B cell (primary cell): ENCODE results near the gene HOXC13. TPM values are rescaled to one million over a fixed set of nuclear protein-coding genes. Genes with fewer than 3 reads are reported as not detected.
A peak's percentile ranks its signal among the peaks of the same experiment; 100 is the strongest.

Experiments
- ATAC-seq: fragments of 200-7000 bp; cut with Tn5 transposase; one replicate; pipeline ENCODE4 v1.10.0; 2021; ENCODE audit warnings: low read depth, mild to moderate bottlenecking, moderate number of reproducible peaks, moderate library complexity
- CTCF ChIA-PET: fragments of 350-600 bp; sonication (Branson Sonifier 250); formaldehyde crosslinking; loops from one replicate; lab custom pipeline; 2021; ENCODE audit warnings: antibody characterized with exemption, inconsistent platforms; lab: Charles Lee
- POLR2A ChIA-PET: fragments of 350-600 bp; sonication (Branson Sonifier 250); formaldehyde crosslinking; loops from one replicate; lab custom pipeline; 2021; ENCODE audit warnings: antibody characterized with exemption; lab: Charles Lee
- DNase-seq: peaks from one replicate; pipeline ENCODE4 v3.0.0; 2013
- H2AFZ ChIP-seq: 2 replicates; pipeline ENCODE4 v1.6.1; 2012; ENCODE audit warnings: mild to moderate bottlenecking, low read depth, low read length; ENCODE audit not compliant: insufficient read depth, poor library complexity, severe bottlenecking
- H3K27ac ChIP-seq, 2 donors: 1 replicate in 1 of 2; 2 replicates in 1 of 2; pipeline ENCODE4 v1.5.1; 2012 to 2013; ENCODE audit warnings: low read length in 2 of 2, mild to moderate bottlenecking in 2 of 2, moderate library complexity in 1 of 2
- H3K27me3 ChIP-seq, 4 experiments: fragments of 200-600 bp in 1 of 4; sonication (generic) in 1 of 4; replicated peaks in 1 of 4; 1 replicate in 2 of 4; 2 replicates in 2 of 4; pipeline versions ENCODE4 v1.6.1 to v1.7.0; 2013 to 2016; ENCODE audit warnings: low read length in 3 of 4, mild to moderate bottlenecking in 2 of 4, mixed read lengths in 1 of 4, moderate library complexity in 1 of 4; ENCODE audit not compliant: insufficient read depth in 4 of 4, control insufficient read depth in 3 of 4; ENCODE audit errors: control extremely low read depth in 1 of 4
- H3K36me3 ChIP-seq, 2 experiments: replicated peaks in 1 of 2; 1 replicate in 1 of 2; 2 replicates in 1 of 2; pipeline versions ENCODE4 v1.6.1 to v1.7.1; 2013; ENCODE audit warnings: low read length in 1 of 2; ENCODE audit not compliant: insufficient read depth in 2 of 2, control insufficient read depth in 1 of 2; ENCODE audit errors: control extremely low read depth in 1 of 2, extremely low read depth in 1 of 2
- H3K4me1 ChIP-seq, 2 donors: fragments of 200-600 bp in 1 of 2; sonication (generic) in 1 of 2; 1 replicate in 1 of 2; 2 replicates in 1 of 2; pipeline versions ENCODE4 v1.5.1 to v1.6.1; 2013 to 2017; ENCODE audit warnings: low read length in 2 of 2; ENCODE audit not compliant: control insufficient read depth in 2 of 2, insufficient read depth in 2 of 2
- H3K4me2 ChIP-seq: replicated peaks from 2 replicates; pipeline ENCODE3; 2012; ENCODE audit warnings: mild to moderate bottlenecking, low read depth, low read length; ENCODE audit not compliant: poor library complexity, severe bottlenecking
- H3K4me3 ChIP-seq, 5 experiments: fragments of 200-600 bp in 1 of 5; sonication (generic) in 1 of 5; 1 replicate in 3 of 5; 2 replicates in 2 of 5; pipeline versions ENCODE4 v1.5.1 to v1.7.0; 2011 to 2016; ENCODE audit warnings: low read length in 4 of 5, mild to moderate bottlenecking in 4 of 5, low read depth in 2 of 5, control low read depth in 1 of 5, moderate library complexity in 1 of 5; ENCODE audit not compliant: insufficient read depth in 1 of 5; ENCODE audit errors: control extremely low read depth in 1 of 5, extremely low read depth in 1 of 5
- H3K79me2 ChIP-seq: fragments of 200-600 bp; sonication (generic); one replicate; pipeline ENCODE4 v1.6.0; 2016; ENCODE audit warnings: low read length; ENCODE audit not compliant: control insufficient read depth, insufficient read depth
- H3K9ac ChIP-seq: fragments of 200-600 bp; sonication (generic); 2 replicates; pipeline ENCODE4 v1.6.1; 2017; ENCODE audit warnings: mild to moderate bottlenecking, low read length, moderate library complexity
- H3K9me3 ChIP-seq, 3 donors: one replicate each; pipeline versions ENCODE4 v1.6.1 to v1.7.1; 2013; ENCODE audit warnings: low read length in 2 of 3; ENCODE audit not compliant: control insufficient read depth in 2 of 3, insufficient read depth in 1 of 3; ENCODE audit errors: control extremely low read depth in 1 of 3
- H4K20me1 ChIP-seq: 2 replicates; pipeline ENCODE4 v1.6.0; 2012; ENCODE audit warnings: mild to moderate bottlenecking, low read length; ENCODE audit not compliant: insufficient read depth, control insufficient read depth, poor library complexity, severe bottlenecking
- H3K27ac Mint-ChIP-seq: one replicate; pipeline ENCODE4 v1.8.0; 2021; ENCODE audit warnings: mixed read lengths
- H3K27me3 Mint-ChIP-seq: one replicate; pipeline ENCODE4 v1.8.0; 2021; ENCODE audit warnings: mixed read lengths
- H3K4me1 Mint-ChIP-seq: one replicate; pipeline ENCODE4 v1.8.0; 2021; ENCODE audit warnings: mixed read lengths
- H3K4me3 Mint-ChIP-seq: one replicate; pipeline ENCODE4 v1.8.0; 2021; ENCODE audit warnings: mixed read lengths
- H3K9me3 Mint-ChIP-seq: one replicate; pipeline ENCODE4 v1.8.0; 2022; ENCODE audit warnings: mixed read lengths; ENCODE audit not compliant: insufficient read depth
- CTCF ChIP-seq: fragments of 200-600 bp; IDR thresholded peaks from one replicate; pipeline ENCODE4 v1.8.0; 2022; ENCODE audit warnings: antibody characterized with exemption, mild to moderate bottlenecking
- EZH2 ChIP-seq: IDR thresholded peaks from 2 replicates; pipeline ENCODE4 v1.6.1; 2012; ENCODE audit warnings: borderline replicate concordance, low read depth, mild to moderate bottlenecking, moderate library complexity, low read length; ENCODE audit not compliant: insufficient read depth, poor library complexity, severe bottlenecking
- WGBS: methylation state at CpG from one replicate; pipeline ENCODE4 v1.1.5; 2013; ENCODE audit warnings: missing lambda C conversion rate; ENCODE audit not compliant: insufficient coverage; 5-methylcytosine and 5-hydroxymethylcytosine counted together
- intact Hi-C: fragments of 100-400 bp; cut with micrococcal nuclease; formaldehyde crosslinking; loops from one replicate; pipeline ENCODE4 v1.10.0; 2022
- polyA plus RNA-seq: library from polyadenylated mRNA; depleted of rRNA; stranded (reverse); fragments of >200 nt; gene quantifications from 2 replicates; pipeline ENCODE4 v1.2.3, GENCODE V29; 2012
- total RNA-seq, 2 donors: library from RNA; stranded (reverse); fragments of 120-200 nt in 1 of 2; gene quantifications; 1 replicate in 1 of 2; 2 replicates in 1 of 2; pipeline versions ENCODE4 v1.2.3 to v1.2.4, GENCODE V29; 2013 to 2022

The HOXC13 gene
- total and polyA plus RNA-seq, 2 donors (not counting 1 experiment from before 2014, with no cell fraction given), result not detected

GRCh38 chr12:53989227-53990113 lies 50.8 kb downstream of the HOXC13 start:
- 2% methylated on average over 13 of the region's 28 CpGs for WGBS
- Histone ChIP-seq H3K4me3 (no peak overlapping the region), H3K79me2 (no peaks in the 10 kb centered on the region), H3K4me1 (peaks cover 25 to 50% of the 10 kb centered on the region in 2 donors), H3K4me2 (peak overlapping the region; percentile 37), H3K9me3 (peaks cover 0 to 66% (median 0%) of the 10 kb centered on the region in 3 donors), H2AFZ (no peak overlapping the region), H3K36me3 (no peaks in the 10 kb centered on the region), H3K27me3 (peaks cover 0 to 98% (median 90%) of the 10 kb centered on the region in 4 experiments), H3K9ac (no peak overlapping the region), H4K20me1 (no peaks in the 10 kb centered on the region), H3K27ac (no peak overlapping the region)
- intact Hi-C loops, result loop anchor here (5.0 kb wide), 1 partner anchor 47 kb away; no protein-coding TSS in a partner anchor
- ChIA-PET CTCF (interaction anchor here (1.0 to 2.8 kb wide), 5 partner anchors 17 to 202 kb away, joined by 3 to 11 read pairs (median 5); partner anchors contain the start of gene HOXC5), POLR2A (no interaction called here)
- peak; percentile 14 for ATAC-seq
- H3K4me1 Mint-ChIP-seq, result peaks cover 34% of the 10 kb centered on the region
- H3K27me3 Mint-ChIP-seq, result peaks cover 92% of the 10 kb centered on the region
- H3K9me3 Mint-ChIP-seq, result no peaks in the 10 kb centered on the region
- H3K4me3 Mint-ChIP-seq, result peak overlapping the region; percentile 18
- peak; percentile 26 for TF ChIP-seq CTCF
- peak; percentile 30 for TF ChIP-seq EZH2
- DNase-seq, result peak; percentile 44
- H3K27ac Mint-ChIP-seq, result no peak overlapping the region
